Amniotic epithelial cell (primary cell): ENCODE results near the gene TBC1D2B.
"Not testable (repeated sequence)": the region's sequence is repeated elsewhere in the genome, so short reads cannot be mapped to it uniquely, and the experiment has no call there.

ENCODE experiments used
- DNase-seq: peaks from one replicate; pipeline ENCODE4 v3.0.0-alpha.2; 2010; ENCODE audit warnings: low read depth

TBC1D2B gene

DNA sequence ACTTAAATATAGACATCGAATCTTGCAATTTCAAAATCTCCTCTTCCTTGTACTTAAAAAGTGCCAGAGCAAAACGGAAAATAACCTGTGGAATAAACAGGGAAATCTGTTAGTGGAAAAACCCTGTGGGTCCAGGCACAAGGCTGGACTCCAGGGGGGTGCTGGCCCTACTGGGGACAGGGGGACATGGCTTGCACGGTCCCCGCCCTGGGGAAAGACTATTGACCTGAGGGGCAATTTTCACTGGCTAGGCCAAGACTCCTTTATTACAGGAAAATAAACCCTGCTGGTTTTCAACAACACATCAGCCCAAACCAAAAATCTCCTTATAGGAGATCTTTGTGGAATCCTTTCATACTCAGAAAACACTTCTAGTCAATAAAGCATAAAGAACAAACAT, 75.9 kb downstream of the TBC1D2B start:
- no peak for DNase-seq

DNA sequence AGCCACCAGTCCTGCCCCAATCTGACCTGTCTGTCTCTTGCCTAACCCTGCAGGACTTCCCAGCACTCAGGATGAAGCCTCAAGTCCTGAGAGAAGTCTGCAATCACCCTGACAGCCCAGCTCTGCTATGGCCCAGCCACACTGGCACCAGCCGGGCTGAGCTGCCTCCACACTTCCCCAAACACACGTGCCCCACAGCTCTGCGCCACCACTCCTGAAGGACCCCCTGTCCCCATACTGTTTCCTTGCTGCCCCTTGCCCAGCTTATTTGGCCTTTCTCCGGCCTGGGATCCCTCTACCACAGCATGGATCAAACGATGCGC, 76.6 kb downstream of the TBC1D2B start:
- DNase-seq: no peak

DNA sequence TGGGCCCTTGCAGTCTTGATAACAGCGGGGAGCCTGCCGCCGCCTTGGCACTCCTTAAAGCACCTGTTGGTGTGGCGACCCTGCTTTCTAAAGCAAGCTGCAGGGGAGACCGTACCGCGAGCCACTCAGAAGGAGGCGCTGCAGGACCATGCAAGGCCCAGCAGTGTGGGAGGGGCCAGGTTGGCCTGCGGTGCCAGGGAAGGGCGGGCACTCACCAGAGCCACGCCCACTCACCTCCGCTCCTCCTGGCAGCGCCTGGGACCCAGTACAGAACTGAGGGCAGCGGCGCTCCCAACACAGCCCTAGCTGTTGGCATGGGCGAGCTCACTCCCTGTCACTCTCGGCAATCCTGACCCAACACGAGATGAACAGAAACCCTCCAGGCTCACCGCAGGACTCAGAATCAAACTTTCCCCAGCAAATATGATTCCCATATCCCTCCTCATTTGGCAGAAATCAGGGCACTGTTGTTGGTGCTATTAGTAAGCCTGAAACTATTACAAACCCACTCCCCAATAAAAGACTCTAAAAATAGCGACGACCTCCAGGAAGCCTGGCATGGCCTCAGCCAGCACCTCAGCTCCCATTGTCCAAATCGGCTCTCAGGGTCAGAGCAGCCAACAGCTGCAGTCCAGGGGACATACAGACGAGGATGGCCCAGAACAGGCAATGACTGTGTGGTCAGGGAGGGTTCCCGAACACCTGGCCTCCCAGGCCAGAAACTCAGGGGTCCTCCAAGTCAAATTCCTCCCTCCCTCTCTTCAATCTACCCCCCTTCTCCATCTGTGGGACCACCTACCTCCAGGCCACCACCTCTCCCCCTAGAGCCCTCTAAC, 77.2 kb downstream of the TBC1D2B start:
- peak; percentile 78 for DNase-seq

DNA sequence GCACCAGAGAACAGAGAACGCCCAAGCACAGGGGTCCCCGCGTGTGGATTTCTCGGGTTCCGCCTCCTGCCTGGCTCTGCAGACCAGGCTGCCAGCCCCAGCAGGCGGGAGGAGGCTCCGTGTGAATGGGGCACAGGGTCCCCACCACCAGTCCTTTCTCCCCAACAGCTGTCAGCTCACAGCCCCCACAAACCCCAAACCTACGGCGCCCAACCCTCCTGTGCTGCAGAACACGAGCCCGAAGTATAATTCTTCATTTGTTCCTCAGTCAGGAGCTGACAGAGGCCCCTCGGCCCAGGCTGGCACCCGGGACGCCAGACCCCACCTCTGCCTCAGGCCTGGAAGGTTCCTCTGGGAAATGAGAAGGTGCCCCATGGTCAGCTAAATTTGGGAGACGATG, 78.0 kb downstream of the TBC1D2B start:
- no peak for DNase-seq

DNA sequence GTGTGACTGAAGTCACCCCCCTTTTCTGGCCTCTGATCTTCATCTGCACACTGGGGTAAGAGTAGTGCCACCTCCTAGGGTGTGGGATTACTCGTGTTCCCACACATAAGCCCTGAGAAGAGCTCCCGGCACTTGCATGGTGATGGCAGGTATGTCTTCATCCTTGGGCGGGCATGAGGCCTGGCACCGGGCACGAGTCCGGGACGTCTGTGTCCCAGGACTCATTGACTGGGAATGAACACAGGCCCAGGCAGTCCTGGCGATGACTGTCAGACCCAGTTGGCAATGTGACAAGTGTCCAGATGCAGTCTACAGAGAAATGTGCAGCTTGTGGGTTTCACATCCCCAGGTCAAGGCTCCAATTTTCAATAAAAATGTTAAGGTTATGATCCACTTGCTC, 78.9 kb downstream of the TBC1D2B start:
- no peak for DNase-seq

DNA sequence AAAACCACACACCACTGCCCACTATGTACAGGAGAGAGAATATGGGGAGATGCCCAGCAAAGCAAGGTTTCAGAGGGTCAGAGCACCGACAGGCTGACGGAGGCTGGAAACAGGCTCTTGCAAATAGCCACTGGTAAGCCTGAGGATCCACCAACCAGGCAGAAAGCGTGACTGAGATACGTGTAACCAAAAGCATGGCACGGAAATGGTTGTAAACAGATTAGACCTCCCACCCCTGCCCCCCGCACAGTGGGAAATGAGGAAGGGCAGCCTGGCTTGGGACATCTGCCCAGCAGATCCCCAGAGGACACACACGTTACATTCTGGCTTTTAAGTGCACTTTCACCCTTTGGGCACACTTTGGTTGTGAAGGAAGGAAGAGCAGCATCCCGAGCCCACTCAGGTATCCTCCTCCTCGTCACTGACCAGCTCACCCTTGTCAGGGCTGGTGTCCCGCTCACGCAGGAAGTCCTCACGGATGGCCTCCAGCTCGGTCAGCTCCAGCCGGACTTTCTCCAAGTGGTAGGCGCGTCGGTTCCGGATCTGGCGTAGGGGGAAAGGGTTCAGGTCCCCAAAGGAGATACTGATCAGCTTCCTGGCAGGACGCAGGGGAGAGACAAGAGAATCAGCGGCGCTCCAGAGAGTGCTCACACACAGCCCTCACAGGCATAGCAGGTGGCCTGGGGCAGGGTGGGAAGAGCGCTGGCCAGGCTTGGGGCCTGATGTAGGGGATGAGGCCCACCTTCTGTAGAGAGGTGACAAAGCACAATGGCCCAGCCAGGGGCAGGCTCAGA, 79.6 kb downstream of the TBC1D2B start:
- DNase-seq: not testable (repeated sequence)

DNA sequence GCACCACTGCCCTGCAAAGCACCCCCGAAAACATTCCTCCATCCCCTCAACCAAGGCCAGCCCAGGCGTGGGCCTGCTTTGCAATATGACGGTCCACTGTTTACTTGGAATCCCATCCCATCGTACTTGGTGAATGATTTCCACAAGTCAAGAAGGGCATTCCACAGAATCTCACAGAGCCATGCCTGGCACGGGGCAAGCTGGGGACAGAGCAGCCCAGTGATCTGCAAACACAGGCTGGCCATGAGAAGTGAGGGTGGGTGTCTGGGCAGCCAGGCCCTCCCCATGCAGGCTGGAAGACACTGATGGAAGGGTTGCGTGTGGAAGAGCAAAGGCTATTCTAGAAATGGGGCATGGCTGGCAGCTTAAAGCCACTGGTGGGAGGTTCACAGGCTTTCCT, 80.3 kb downstream of the TBC1D2B start:
- not testable (repeated sequence) for DNase-seq

DNA sequence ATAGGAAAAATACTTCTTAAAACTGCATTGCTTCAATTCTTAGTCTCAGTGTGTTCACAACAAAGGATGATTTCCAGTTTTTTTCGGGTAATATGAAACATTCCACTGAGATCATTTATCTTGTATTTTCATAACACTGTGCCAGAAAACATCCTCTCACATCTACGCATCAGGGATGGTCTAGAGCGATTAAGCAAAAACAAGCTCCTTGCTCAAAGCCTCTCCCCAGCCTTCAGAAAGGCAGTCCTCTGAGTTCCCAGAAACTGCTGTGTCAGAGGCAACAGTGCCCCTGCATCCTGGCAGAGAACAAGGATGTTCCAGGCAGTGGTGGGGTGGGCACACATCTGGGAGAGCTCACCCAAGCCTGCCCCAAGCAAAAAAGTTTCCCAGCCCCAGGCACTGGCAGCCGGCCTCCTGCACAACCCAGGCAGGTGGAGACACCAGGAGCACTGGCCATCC, 80.8 kb downstream of the TBC1D2B start:
- DNase-seq: peak; percentile 24

DNA sequence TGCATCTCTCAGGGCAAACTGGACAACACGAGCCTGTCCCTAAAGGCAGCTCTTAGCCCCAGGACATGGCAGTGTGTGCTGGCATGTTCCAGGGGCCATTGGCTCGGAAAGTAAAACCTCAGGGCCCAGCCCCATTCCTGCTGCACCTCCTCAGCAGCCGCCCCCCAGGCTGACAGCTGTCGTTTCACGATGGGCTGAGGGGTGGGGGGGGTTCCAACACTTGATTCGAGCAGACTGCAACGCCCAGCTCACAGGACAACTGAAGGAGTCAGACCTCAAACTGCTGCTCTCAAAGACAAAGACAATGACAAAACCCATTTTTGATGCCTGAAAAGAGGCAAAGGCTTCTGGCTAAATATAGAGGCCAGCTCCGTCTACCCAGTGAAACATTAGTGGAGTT, 81.3 kb downstream of the TBC1D2B start:
- DNase-seq: not testable (repeated sequence)

DNA sequence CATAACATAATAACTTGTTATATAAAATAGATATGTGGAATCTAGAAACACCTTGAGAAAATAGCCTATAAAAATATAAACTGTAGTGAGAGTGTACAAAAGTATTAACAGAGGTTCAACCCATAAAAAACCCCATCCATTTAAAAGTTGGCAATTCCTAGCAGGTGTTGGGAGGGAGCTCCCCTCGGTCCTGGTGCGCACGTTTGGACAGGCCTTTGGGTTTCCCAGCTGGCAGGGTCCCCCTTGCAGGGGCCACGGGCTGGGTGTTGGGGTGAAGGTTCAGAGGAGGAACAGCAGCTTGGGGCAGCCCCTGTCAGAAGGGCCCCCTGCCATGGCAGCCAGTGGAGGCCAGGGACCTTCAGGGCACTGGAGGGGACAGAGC, 82.0 kb downstream of the TBC1D2B start:
- not testable (repeated sequence) for DNase-seq

DNA sequence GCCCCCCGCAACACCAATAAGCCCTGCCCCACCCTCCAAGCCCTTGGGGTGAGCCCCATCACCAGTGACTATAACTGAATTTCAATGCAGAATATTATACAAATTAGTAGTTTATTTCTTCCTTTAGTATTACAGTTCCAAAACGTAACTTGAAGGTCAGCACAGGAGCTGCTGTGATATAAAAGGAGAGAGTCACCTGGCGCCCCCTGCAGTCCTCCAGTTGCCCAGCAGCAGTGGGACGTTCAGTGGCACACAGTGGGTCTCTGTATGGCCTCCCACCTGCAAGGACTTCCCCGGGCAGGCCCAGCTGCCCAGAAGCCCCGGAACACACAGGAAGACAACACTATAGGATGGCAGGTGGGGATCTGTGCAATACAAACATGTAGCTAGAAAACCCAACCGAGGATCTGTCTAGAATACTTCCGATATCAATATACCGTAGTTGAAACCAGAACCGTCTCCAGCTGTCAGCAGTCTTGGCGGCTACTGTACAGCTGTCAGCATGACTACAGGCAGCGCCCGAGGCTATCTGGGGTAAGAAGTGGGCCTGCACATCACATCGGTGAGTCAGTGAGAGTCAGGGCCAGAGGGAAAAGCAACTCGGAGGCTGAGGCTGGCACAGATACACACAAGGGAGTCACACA, 82.5 kb downstream of the TBC1D2B start:
- DNase-seq: peak; percentile 84

DNA sequence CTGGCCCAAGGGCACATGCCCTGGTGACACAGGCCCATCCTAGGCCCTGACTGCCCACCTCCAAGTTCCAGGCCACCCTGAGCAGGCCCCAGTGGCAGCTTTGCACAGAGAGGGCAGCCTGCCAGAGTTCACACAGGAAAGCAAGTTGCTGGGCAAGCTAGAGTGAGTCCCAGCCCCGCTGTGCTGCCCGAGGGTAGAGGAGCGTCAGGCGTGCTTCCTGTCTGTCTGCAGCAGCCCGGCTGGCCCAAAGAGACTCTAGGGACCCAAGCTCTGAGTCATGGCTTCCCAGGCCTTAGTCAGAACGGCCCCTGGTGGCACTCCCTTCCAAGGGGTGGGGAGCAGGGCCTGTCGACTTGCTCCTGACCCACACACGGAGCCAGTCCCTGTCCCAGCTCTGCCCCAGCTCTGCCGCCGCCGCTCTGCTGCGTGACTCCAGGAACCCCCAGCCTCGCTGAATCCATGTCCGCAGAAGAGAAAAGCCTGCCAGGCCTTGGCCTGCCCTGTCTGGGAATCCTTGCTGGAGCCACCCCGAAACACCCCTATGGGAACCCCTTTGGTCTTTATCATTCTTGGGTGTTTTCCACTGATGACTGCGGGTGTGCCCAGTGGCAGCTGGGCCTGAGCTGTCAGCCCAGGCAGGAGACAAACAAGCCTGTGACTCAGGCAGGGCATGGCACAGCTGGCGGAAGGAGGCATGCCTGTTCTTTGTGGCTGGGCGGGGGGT, 83.4 kb downstream of the TBC1D2B start:
- peak; percentile 62 for DNase-seq

DNA sequence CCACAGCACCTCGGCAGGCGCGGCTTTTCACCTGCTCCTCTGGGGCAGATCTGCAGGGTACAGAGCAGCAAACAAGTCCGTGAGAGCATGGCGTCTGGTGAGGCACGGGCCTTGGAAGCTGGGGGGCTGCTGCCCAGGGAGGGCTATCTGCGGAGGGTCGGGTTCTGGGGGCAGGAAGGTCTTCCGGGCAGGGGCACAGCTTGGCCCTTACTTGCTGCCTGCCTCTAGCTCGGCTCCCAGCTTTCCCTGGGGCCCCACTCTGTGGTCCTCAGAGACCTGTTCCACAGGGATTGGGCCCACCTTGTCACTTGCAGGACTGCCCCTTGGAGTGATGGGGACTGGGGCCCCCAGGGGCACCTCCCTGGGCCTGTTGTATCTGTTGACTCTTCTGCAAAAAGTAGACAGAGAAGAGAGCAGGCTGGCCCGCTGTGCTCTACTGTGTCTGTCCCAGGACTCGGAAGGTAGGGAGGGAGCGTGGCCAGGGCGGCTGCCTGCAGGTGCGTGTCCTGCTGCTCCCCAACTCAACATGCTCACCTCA, 84.1 kb downstream of the TBC1D2B start:
- DNase-seq: no peak

DNA sequence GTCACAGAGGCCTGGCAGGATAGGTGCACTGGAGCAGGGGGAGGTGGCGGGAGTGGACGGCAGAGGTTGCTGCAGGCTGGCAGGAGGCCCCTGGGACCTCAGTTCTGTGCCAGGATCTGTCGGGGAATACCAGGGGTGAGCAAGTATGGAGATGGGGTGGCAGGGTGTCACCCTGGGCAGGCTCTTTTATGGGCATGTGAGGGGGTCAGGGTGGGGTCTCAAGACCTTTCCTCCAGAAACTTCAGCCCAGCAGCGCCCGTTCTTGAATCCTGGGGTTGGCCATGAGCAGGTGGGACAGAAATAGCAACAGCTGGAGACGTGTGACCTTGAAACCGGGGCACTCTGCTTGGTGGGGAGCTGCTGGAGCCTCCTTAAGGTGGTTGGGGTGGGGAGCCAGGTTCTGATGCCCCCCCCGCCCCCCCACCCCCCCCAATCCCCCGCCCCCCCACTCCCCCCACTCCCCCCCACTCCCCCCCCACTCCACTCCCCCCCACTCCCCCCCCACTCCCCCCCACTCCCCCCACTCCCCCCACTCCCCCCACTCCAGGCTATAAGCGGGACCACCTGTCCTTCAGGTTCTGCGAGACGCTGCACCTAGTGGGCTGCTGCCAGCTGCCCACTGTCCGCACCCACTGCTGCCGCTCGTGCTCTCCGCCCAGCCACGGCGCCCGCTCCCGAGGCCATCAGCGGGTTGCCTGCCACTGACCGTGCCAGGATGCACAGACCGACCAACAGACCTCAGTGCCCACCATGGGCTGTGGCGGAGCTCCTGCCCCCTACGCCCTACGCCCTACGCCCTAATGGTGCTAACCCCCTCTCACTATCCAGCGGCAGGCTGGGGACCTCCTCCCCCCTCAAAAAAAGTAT, 84.9 kb downstream of the TBC1D2B start:
- no peak for DNase-seq

DNA sequence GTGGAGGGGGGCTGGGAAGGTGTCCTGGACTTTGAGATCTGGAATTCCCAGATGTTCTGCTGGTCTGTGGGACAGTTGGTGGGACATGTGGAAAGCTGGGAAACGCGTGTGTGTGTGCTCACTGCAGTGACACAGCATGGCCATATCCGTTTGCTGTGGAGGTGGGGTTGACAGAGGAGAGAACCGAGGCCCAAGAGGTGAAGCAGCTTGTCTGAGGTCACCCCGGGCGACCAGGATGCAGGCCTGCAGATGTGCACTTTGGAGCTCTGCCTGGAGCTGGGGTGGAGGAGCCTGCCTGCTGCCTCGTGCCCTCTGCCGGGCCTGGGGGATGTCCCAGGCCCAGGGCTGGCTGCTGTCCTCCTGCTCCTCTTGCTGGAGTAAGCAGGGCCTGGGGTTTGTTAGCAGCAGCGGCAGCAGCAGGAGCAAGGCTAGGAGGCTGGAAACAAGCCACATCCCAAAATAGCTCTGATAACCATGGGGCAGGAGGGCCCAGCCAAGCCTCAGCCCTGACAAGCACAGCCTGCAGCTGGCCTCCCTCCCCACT, 85.8 kb downstream of the TBC1D2B start:
- peak; percentile 59 for DNase-seq

DNA sequence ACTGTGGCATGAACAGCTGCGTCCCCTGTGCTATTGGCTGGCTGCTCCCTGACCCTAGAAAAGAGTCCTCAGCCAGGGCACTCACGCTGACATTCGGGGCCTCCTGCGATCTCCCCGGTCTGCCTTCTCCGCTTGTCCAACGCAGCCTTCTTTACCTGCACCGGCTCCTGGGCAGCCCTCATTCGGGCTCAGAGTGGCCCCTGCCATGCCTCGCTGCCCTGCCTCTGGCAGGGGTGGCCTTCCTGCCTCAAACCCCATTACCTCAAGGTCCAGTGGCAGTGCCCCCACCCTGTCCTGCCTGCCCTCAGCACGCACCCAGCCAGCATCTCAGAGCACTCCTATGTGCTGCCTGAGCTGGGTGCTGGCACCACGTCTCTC, 86.5 kb downstream of the TBC1D2B start:
- no peak for DNase-seq

DNA sequence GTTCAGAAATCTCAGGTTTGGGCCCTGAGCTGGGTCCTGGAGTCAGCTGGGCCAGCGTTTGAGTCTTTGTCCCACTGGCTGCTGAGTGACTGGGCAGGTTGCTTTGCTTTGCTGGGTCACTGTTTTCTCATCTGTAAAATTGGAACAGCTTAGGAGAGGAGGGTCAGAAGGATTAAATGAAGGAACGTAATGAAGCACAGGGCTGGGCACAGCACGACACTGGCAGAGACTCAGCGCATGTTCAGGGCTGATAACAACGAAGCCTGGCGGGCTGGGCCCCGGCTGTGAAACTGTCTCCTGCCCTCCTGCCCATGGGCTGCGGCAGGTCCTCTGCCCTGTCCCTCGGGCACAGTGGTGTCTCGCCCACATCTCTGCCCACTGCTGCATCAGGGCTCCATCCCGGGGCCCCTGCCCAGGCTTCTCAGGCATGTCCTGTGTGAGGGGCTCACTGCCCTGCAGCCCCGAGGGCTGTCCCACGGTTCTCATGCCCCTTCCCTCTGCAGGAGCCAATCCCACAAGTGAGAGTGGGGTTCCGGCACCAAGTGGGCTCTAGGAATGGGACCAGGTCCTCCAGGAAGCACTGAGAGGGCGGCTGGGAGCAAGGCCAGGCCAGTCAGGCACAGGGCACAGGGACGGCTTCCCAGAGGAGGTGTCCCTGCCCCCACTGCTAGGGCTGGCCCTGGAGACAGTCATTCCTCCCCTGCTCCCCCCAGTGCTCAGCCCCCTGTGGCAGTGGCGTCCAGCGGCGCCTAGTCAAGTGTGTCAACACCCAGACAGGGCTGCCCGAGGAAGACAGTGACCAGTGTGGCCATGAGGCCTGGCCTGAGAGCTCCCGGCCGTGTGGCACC, 88.0 kb downstream of the TBC1D2B start:
- DNase-seq: no peak

DNA sequence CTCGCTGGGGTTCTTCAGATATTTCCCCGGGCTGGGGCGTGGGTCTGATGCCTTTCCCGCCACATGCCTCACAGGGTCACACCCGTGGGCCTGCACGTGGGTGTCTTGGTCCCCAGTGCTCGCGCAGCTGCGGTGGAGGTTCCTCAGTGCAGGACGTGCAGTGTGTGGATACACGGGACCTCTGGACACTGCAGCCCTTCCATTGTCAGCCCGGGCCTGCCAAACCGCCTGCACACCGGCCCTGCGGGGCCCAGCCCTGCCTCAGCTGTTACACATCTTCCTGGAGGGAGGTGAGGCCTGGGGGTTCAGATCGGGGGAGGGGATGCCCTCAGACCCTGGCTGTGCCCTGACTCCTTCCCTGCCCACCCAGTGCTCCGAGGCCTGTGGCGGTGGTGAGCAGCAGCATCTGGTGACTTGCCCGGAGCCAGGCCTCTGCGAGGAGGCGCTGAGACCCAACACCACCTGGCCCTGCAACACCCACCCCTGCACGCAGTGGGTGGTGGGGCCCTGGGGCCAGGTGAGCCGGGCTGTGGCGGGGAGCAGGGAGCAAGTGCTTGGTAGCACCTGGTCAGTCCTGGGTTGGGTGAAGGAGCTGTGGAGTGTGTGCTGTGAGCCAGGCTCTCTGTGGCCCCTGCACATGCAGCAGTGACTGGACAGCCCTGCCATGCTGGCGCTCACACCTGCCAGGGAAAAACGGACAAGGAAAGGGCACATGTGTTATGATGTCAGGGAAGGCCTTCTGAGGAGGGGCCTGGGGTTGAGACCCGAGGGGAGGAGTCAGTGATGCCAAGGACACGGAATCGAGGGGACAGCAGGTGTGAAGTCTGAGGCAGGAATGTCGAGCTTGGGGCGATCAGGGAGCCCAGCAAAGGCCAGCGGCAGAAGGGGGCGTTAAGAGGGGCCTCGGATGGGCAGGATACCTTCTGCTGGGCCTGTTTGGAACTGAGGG, 88.9 kb downstream of the TBC1D2B start:
- DNase-seq: no peak

DNA sequence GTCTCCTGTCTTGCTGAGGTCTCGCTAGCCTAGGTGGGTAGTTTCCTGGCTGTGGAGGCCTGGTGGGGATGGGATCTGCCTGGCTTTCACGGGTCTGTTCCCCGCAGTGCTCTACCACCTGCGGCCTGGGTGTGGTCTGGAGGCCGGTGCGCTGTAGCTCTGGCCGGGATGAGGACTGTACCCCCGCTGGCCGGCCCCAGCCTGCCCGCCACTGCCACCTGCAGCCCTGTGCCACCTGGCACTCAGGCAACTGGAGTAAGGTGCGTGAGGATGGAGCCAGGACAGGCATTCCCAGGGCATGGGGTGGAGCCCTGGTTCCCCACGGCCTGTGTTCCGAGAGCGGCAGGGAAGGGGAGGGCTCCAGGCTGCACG, 89.8 kb downstream of the TBC1D2B start:
- not testable (repeated sequence) for DNase-seq
